Middle frontal gyrus (tissue), 1 donor: ENCODE measurements around the gene LAMC2.
"Not testable (repeated sequence)": the region's sequence is repeated elsewhere in the genome, so short reads cannot be mapped to it uniquely, and the experiment has no call there.

Experiments used
- DNase-seq: peaks from one replicate; pipeline ENCODE4 v3.0.0-alpha.2; 2015; ENCODE audit warnings: low spot score; ENCODE audit errors: extremely low spot score

Gene LAMC2

GRCh38 chr1:183185941-183186490 lies at the start of gene LAMC2:
Gene LAMC2, plus strand, starts transcription at chr1:183186264. Its CDS starts 89 bp downstream, at chr1:183186353.
- no peak for DNase-seq

- DNase-seq: no peak
These were observed 48.3 kb upstream of the LAMC2 start for GRCh38 chr1:183137782-183138181.

GRCh38 chr1:183138301-183138700 lies 47.8 kb upstream of the LAMC2 start:
- no peak for DNase-seq

GRCh38 chr1:183139281-183139942 lies 46.7 kb upstream of the LAMC2 start:
- no peak for DNase-seq

- no peak for DNase-seq
These were observed 45.4 kb upstream of the LAMC2 start for GRCh38 chr1:183140633-183141032.

- DNase-seq: no peak
These were observed 43.9 kb upstream of the LAMC2 start for GRCh38 chr1:183142171-183142570.

GRCh38 chr1:183143576-183144315 lies 42.3 kb upstream of the LAMC2 start:
- no peak for DNase-seq

- no peak for DNase-seq
These were observed 41.3 kb upstream of the LAMC2 start for GRCh38 chr1:183144752-183145151.

- DNase-seq: no peak
These were observed 38.3 kb upstream of the LAMC2 start for GRCh38 chr1:183147735-183148134.

- no peak for DNase-seq
These were observed 37.5 kb upstream of the LAMC2 start for GRCh38 chr1:183148599-183148998.

GRCh38 chr1:183149273-183149672 lies 36.8 kb upstream of the LAMC2 start:
- no peak for DNase-seq

GRCh38 chr1:183150032-183150431 lies 36.0 kb upstream of the LAMC2 start:
- DNase-seq: not testable (repeated sequence)

GRCh38 chr1:183150445-183150844 lies 35.6 kb upstream of the LAMC2 start:
- DNase-seq: no peak

GRCh38 chr1:183152180-183152579 lies 33.9 kb upstream of the LAMC2 start:
- no peak for DNase-seq

- no peak for DNase-seq
These were observed 30.1 kb upstream of the LAMC2 start for GRCh38 chr1:183155939-183156338.

GRCh38 chr1:183159960-183160359 lies 26.1 kb upstream of the LAMC2 start:
- DNase-seq: no peak

GRCh38 chr1:183161391-183161790 lies 24.7 kb upstream of the LAMC2 start:
- no peak for DNase-seq

- no peak for DNase-seq
These were observed 22.7 kb upstream of the LAMC2 start for GRCh38 chr1:183163316-183163715.

GRCh38 chr1:183164340-183164739 lies 21.7 kb upstream of the LAMC2 start:
- DNase-seq: no peak

- DNase-seq: no peak
These were observed 21.1 kb upstream of the LAMC2 start for GRCh38 chr1:183164963-183165362.

- no peak for DNase-seq
These were observed 20.6 kb upstream of the LAMC2 start for GRCh38 chr1:183165456-183165855.

- no peak for DNase-seq
These were observed 19.6 kb upstream of the LAMC2 start for GRCh38 chr1:183166454-183166853.

- no peak for DNase-seq
These were observed 18.4 kb upstream of the LAMC2 start for GRCh38 chr1:183167676-183168075.
